ENCODE measurements around the gene C1QTNF6. TPM values are rescaled to one million over a fixed set of nuclear protein-coding genes. Genes with fewer than 3 reads are reported as not detected.

C1QTNF6 gene
- polyA plus RNA-seq, 1 donor (not counting 4 experiments of a cell fraction or from before 2014, with no cell fraction given) = 17.1 TPM

DNA sequence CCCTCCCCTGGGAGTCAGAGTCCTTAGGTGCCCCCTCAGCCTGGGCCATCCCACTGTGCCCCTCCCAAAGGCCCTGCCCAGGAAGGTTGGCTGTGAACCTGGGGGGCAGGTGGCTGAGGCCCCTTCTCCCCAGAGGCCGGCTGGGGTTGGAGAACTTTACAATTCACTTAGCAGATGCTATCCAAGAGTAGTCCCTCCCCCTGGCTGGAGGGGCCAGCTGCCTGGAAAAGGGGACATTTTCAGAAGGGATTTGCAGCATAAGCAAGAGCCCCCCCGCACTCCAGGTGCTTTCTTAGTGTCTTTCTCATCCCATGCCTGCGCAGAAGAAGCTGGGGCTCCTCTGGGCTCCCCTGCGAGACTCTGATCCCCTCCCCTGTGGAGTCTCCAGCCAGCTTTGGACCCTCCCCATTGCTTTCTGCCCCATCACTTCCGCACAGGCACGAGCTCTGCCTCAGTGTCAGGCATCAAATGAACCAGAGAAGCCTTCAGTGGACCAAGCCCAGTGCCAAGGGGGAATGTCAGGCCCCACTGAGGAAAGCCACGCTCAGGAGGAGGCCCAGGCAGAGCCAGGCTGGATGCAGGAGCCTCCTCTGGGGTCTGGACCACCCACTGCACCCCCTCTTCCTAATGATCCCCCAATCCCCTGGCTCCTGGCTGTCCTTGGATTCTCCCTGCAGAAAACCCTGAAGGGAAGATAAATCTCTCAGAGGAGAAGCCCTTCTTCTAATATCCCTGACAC is 20.5 kb upstream of the C1QTNF6 start:
- Histone ChIP-seq H3K4me2 (ENCODE audit: control insufficient read depth, extremely low read depth, insufficient read depth, low read depth, low read length) (no peak overlapping the region), H3K27me3 (ENCODE audit: control insufficient read depth, extremely low read depth, insufficient read depth, low read length) (peaks cover 28% of the 10 kb centered on the region)
- dilution Hi-C loops (cut with MboI; ENCODE audit: extremely low pct_ligation_motif_present, low sequenced_read_pairs) = no loop called here

DNA sequence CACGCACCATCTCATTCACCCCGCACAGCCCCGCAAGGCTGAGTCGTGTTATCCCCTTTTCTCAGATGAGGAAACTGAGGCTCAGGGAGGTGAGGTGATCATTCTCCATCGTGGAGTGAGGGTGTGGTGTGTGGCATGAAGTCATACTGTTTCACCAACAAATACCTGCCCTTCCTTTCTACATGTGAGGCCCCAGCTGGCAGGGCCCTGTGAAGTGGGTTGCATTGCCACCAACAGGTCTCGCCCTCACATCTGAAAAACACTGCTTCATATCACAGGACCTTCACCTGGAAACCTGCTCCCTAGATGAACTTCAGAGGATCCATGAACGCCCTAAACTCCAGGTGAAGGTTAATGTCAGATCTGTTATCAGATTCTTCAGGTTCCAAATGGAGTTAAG is 19.9 kb upstream of the C1QTNF6 start:
- Histone ChIP-seq H3K79me2 (ENCODE audit: control insufficient read depth, insufficient read depth, low read length) (no peaks in the 10 kb centered on the region), H3K9me3 (ENCODE audit: control insufficient read depth, low read depth, low read length) (no peaks in the 10 kb centered on the region), H3K4me1 (ENCODE audit: control insufficient read depth, extremely low read depth, insufficient read depth, low read length) (no peaks in the 10 kb centered on the region), H3K4me3 (ENCODE audit: control insufficient read depth in 2 of 3, extremely low read depth in 1 of 3, insufficient read depth in 2 of 3, low read depth in 1 of 3, low read length in 3 of 3) (no peak overlapping the region), H3K9ac (ENCODE audit: control insufficient read depth, extremely low read depth, insufficient read depth, low read length) (no peak overlapping the region), H3K27ac (ENCODE audit: control insufficient read depth, insufficient read depth, low read length) (no peak overlapping the region), H3K36me3 (ENCODE audit: control insufficient read depth in 2 of 2, extremely low read depth in 1 of 2, insufficient read depth in 2 of 2, low read length in 2 of 2) (no peaks in the 10 kb centered on the region), H3K4me2 (ENCODE audit: control insufficient read depth, extremely low read depth, insufficient read depth, low read depth, low read length) (no peak overlapping the region), H4K20me1 (ENCODE audit: control insufficient read depth, extremely low read depth, insufficient read depth, low read length) (no peaks in the 10 kb centered on the region), H3K27me3 (ENCODE audit: control insufficient read depth, extremely low read depth, insufficient read depth, low read length) (peaks cover 28% of the 10 kb centered on the region), H3K9me1 (ENCODE audit: control insufficient read depth, extremely low read depth, insufficient read depth, low read length) (no peaks in the 10 kb centered on the region), H2AFZ (ENCODE audit: control insufficient read depth, low read length) (no peak overlapping the region)
- FAIRE-seq = no peak
- dilution Hi-C loops (cut with MboI; ENCODE audit: extremely low pct_ligation_motif_present, low sequenced_read_pairs) = no loop called here
- no peak for DNase-seq (ENCODE audit: low read depth, low spot score)
- no peak for TF ChIP-seq EZH2 (IDR thresholded peaks at IDR 0.05; ENCODE audit: low read length)
- TF ChIP-seq, protein P1, sequence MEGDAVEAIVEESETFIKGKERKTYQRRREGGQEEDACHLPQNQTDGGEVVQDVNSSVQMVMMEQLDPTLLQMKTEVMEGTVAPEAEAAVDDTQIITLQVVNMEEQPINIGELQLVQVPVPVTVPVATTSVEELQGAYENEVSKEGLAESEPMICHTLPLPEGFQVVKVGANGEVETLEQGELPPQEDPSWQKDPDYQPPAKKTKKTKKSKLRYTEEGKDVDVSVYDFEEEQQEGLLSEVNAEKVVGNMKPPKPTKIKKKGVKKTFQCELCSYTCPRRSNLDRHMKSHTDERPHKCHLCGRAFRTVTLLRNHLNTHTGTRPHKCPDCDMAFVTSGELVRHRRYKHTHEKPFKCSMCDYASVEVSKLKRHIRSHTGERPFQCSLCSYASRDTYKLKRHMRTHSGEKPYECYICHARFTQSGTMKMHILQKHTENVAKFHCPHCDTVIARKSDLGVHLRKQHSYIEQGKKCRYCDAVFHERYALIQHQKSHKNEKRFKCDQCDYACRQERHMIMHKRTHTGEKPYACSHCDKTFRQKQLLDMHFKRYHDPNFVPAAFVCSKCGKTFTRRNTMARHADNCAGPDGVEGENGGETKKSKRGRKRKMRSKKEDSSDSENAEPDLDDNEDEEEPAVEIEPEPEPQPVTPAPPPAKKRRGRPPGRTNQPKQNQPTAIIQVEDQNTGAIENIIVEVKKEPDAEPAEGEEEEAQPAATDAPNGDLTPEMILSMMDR (optimal IDR thresholded peaks at IDR 0.05 in 1 of 3, IDR thresholded peaks at IDR 0.05 in 1 of 3, conservative IDR thresholded peaks at IDR 0.05 in 1 of 3; ENCODE audit: extremely low read depth in 1 of 3, insufficient read depth in 2 of 3, low read length in 3 of 3) = no peak

More for the DNA sequence above, 20.5 kb upstream of the C1QTNF6 start:
- Histone ChIP-seq H3K4me3 (ENCODE audit: control insufficient read depth in 2 of 3, extremely low read depth in 1 of 3, insufficient read depth in 2 of 3, low read depth in 1 of 3, low read length in 3 of 3) (no peak overlapping the region), H2AFZ (ENCODE audit: control insufficient read depth, low read length) (no peak overlapping the region), H3K9ac (ENCODE audit: control insufficient read depth, extremely low read depth, insufficient read depth, low read length) (no peak overlapping the region), H3K9me3 (ENCODE audit: control insufficient read depth, low read depth, low read length) (no peaks in the 10 kb centered on the region), H3K36me3 (ENCODE audit: control insufficient read depth in 2 of 2, extremely low read depth in 1 of 2, insufficient read depth in 2 of 2, low read length in 2 of 2) (no peaks in the 10 kb centered on the region), H3K27ac (ENCODE audit: control insufficient read depth, insufficient read depth, low read length) (no peak overlapping the region), H3K79me2 (ENCODE audit: control insufficient read depth, insufficient read depth, low read length) (no peaks in the 10 kb centered on the region), H4K20me1 (ENCODE audit: control insufficient read depth, extremely low read depth, insufficient read depth, low read length) (no peaks in the 10 kb centered on the region), H3K4me1 (ENCODE audit: control insufficient read depth, extremely low read depth, insufficient read depth, low read length) (no peaks in the 10 kb centered on the region), H3K9me1 (ENCODE audit: control insufficient read depth, extremely low read depth, insufficient read depth, low read length) (no peaks in the 10 kb centered on the region)
- DNase-seq (ENCODE audit: low read depth, low spot score) (no peak), FAIRE-seq (no peak)
- TF ChIP-seq EZH2 (IDR thresholded peaks at IDR 0.05; ENCODE audit: low read length) = no peak
- TF ChIP-seq, protein P1 (optimal IDR thresholded peaks at IDR 0.05 in 1 of 3, IDR thresholded peaks at IDR 0.05 in 1 of 3, conservative IDR thresholded peaks at IDR 0.05 in 1 of 3; ENCODE audit: extremely low read depth in 1 of 3, insufficient read depth in 2 of 3, low read length in 3 of 3) = no peak

All from keratinocyte (primary cell).